Gastrocnemius medialis (tissue), 4 donors: Measurements from ENCODE around the gene SH2D3A. TPM values are rescaled to one million over a fixed set of nuclear protein-coding genes. Genes with fewer than 3 reads are reported as not detected.

Experiments used
- ATAC-seq, 2 donors: fragments of 150-250 bp; one replicate each; pipeline ENCODE4 v1.9.1; 2016
- DNase-seq, 2 donors: peaks; one replicate each; pipeline ENCODE4 v3.0.0-alpha.2; 2019
- H3K27ac ChIP-seq, 4 donors: fragments of 200-600 bp; sonication (generic); 1 replicate in 1 of 4; 2 replicates in 3 of 4; pipeline ENCODE4 v1.5.1; 2016 to 2018; ENCODE audit warnings: mild to moderate bottlenecking in 2 of 4, moderate library complexity in 1 of 4
- H3K27me3 ChIP-seq, 3 donors: fragments of 200-600 bp; sonication (generic) in 2 of 3; 1 replicate in 1 of 3; 2 replicates in 2 of 3; pipeline versions ENCODE4 v1.5.1 to v1.6.0; 2016 to 2019; ENCODE audit warnings: mild to moderate bottlenecking in 1 of 3, moderate library complexity in 1 of 3
- H3K36me3 ChIP-seq, 2 donors: fragments of 200-600 bp; sonication (generic) in 1 of 2; one replicate each; pipeline ENCODE4 v1.5.1; 2017 to 2018
- H3K4me1 ChIP-seq, 2 donors: fragments of 200-600 bp; sonication (generic) in 1 of 2; one replicate each; pipeline ENCODE4 v1.5.1; 2016 to 2017; ENCODE audit warnings: mild to moderate bottlenecking in 2 of 2
- H3K4me3 ChIP-seq, 4 donors: fragments of 200-600 bp; sonication (generic) in 3 of 4; 1 replicate in 1 of 4; 2 replicates in 3 of 4; pipeline ENCODE4 v1.5.1; 2016 to 2019; ENCODE audit warnings: mild to moderate bottlenecking in 2 of 4
- H3K9me3 ChIP-seq, 3 donors: fragments of 200-600 bp; sonication (generic) in 2 of 3; 1 replicate in 1 of 3; 2 replicates in 2 of 3; pipeline ENCODE4 v1.5.1; 2016 to 2019
- CTCF ChIP-seq, 5 experiments: fragments of 450-650 bp in 3 of 5; fragments of 200-600 bp in 2 of 5; sonication (generic) in 2 of 5; IDR thresholded peaks in 4 of 5; conservative IDR thresholded peaks in 1 of 5; 1 replicate in 4 of 5; 2 replicates in 1 of 5; pipeline ENCODE4 v1.5.1; 2016 to 2019; ENCODE audit warnings: antibody characterized with exemption in 5 of 5, mild to moderate bottlenecking in 3 of 5, moderate library complexity in 3 of 5
- POLR2A ChIP-seq, 2 donors: fragments of 450-650 bp; IDR thresholded peaks; one replicate each; pipeline ENCODE4 v1.6.1; 2017; ENCODE audit warnings: antibody characterized with exemption in 2 of 2, mild to moderate bottlenecking in 2 of 2, moderate library complexity in 2 of 2
- in situ Hi-C, 4 donors: fragments of 200-750 bp; cut with MboI; loops; one replicate each; pipeline versions ENCODE4 v1.15.0 to v1.8.0; 2017; ENCODE audit warnings: low sequenced_read_pairs in 4 of 4
- intact Hi-C: fragments of 100-400 bp; cut with DNase I; formaldehyde crosslinking; loops from one replicate; pipeline ENCODE4 v1.15.1; 2023; ENCODE audit warnings: low total_unique reads
- total RNA-seq, 4 donors: library from RNA; depleted of rRNA; stranded (reverse); fragments of >200 nt; gene quantifications; one replicate each; pipeline versions ENCODE4 v1.1.0 to v1.2.3, GENCODE V29; 2016

Gene SH2D3A
- total RNA-seq, 4 donors from 2014 or later: not detected

DNA sequence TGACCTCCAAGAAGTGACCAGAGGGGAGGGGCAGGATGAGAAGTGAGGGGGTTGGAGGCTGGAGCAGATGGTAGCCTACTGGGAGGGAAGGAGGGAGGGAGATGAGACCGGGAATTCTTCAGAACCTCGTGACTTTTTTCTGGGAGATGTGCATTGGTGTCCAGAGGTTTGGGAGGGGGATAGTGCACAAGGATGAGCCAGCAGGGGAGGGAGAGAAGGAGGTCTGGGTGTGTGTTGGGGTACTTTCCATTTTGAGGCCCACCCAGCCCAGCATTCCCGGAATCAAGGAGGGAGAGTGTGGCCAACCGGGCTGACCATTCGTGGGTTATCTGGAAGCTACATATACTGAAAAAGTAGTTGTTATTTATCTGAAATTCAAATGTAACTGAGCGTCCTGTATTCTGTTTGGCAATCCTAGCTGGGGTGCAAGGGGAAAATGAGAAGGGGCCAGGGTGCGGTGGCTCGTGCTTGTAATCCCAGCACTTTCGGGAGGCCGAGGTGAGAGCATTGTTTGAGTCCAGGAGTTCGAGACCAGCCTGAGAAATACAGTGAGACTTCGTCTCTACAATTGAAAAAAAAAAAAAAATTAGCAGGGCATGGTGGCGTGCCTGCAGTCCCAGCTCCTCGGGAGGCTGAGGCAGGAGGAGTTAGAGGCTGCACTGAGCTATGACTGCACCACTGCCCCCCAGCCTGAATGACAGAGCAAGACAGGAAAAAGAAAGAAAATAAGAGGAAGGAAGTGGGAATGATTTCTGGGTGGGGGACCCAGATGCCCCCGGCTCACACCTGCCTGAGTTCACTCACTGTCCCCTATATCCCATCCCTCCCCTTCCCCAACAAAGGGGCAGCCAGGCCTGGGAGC, 42.4 kb downstream of the SH2D3A start:
- Histone ChIP-seq H3K27me3 (no peaks in the 10 kb centered on the region), H3K27ac (no peak overlapping the region)

GRCh38 chr19:6723738-6724137, 43.5 kb downstream of the SH2D3A start:
- Histone ChIP-seq H3K9me3 (no peaks in the 10 kb centered on the region), H3K4me1 (no peaks in the 10 kb centered on the region), H3K27ac (peak overlapping the region in 3 of 4 donors; percentile 9 to 47 (median 46)), H3K27me3 (no peaks in the 10 kb centered on the region), H3K4me3 (no peak overlapping the region), H3K36me3 (no peaks in the 10 kb centered on the region)
- intact Hi-C loops (no loop called here), in situ Hi-C loops (no loop called here)
- TF ChIP-seq CTCF (IDR thresholded peaks at IDR 0.05 in 4 of 5, conservative IDR thresholded peaks at IDR 0.05 in 1 of 5): no peak
- TF ChIP-seq POLR2A (IDR thresholded peaks at IDR 0.05): no peak
- DNase-seq (no peak), ATAC-seq (no peak)

More for the DNA sequence above, 42.4 kb downstream of the SH2D3A start:
- intact Hi-C loops: no loop called here
- no peak for ATAC-seq
- H3K4me1 ChIP-seq: no peaks in the 10 kb centered on the region
- in situ Hi-C loops: loop anchor here in 2 of 4 donors (25.0 kb wide), 2 partner anchors 213 to 338 kb away; partner anchors contain the start of genes GTF2F1 (in 1 of the 2), PSPN (in 1 of the 2) and TUBB4A (in 1 of the 2)
- H3K4me3 ChIP-seq: no peak overlapping the region
- no peaks in the 10 kb centered on the region for H3K36me3 ChIP-seq
- TF ChIP-seq CTCF (IDR thresholded peaks at IDR 0.05 in 4 of 5, conservative IDR thresholded peaks at IDR 0.05 in 1 of 5) (no peak), POLR2A (IDR thresholded peaks at IDR 0.05) (no peak)
- no peak for DNase-seq
- no peaks in the 10 kb centered on the region for H3K9me3 ChIP-seq

- H3K4me1 ChIP-seq: no peaks in the 10 kb centered on the region
- DNase-seq (peak in 1 of 2 donors; percentile 58), ATAC-seq (peak; percentile 39 to 51)
- H3K27ac ChIP-seq: peak overlapping the region in 2 of 4 donors; percentile 9 to 41
- H3K4me3 ChIP-seq: no peak overlapping the region
- no peaks in the 10 kb centered on the region for H3K27me3 ChIP-seq
- no peaks in the 10 kb centered on the region for H3K36me3 ChIP-seq
- no peaks in the 10 kb centered on the region for H3K9me3 ChIP-seq
- in situ Hi-C loops (no loop called here), intact Hi-C loops (no loop called here)
- TF ChIP-seq POLR2A (IDR thresholded peaks at IDR 0.05): no peak
- TF ChIP-seq CTCF (IDR thresholded peaks at IDR 0.05 in 4 of 5, conservative IDR thresholded peaks at IDR 0.05 in 1 of 5): no peak
These were observed 44.1 kb downstream of the SH2D3A start for GRCh38 chr19:6723108-6723618.

GRCh38 chr19:6721773-6722172, 45.5 kb downstream of the SH2D3A start:
- Histone ChIP-seq H3K4me1 (no peaks in the 10 kb centered on the region), H3K27ac (no peak overlapping the region), H3K27me3 (peaks cover 0 to 2% (median 0%) of the 10 kb centered on the region in 3 donors), H3K9me3 (no peaks in the 10 kb centered on the region), H3K4me3 (no peak overlapping the region), H3K36me3 (no peaks in the 10 kb centered on the region)
- TF ChIP-seq POLR2A (IDR thresholded peaks at IDR 0.05) (no peak), CTCF (IDR thresholded peaks at IDR 0.05 in 4 of 5, conservative IDR thresholded peaks at IDR 0.05 in 1 of 5) (no peak)
- in situ Hi-C loops (no loop called here), intact Hi-C loops (no loop called here)
- DNase-seq (no peak), ATAC-seq (no peak)
